WTC11 (cell line): ENCODE results near the gene YIF1A. TPM values are rescaled to one million over a fixed set of nuclear protein-coding genes. Genes with fewer than 3 reads are reported as not detected.
"Not testable (repeated sequence)": the region's sequence is repeated elsewhere in the genome, so short reads cannot be mapped to it uniquely, and the experiment has no call there.

ENCODE experiments used
- ATAC-seq: fragments of 200-7000 bp; cut with Tn5 transposase; 2 replicates; pipeline ENCODE4 v1.10.0; 2021; ENCODE audit warnings: mild to moderate bottlenecking, moderate library complexity
- CTCF ChIA-PET: fragments of 300-600 bp; sonication (Branson Sonifier 250); formaldehyde crosslinking; loops from one replicate; lab custom pipeline; 2021; ENCODE audit warnings: antibody characterized with exemption; lab: Charles Lee
- POLR2A ChIA-PET: fragments of 350-600 bp; sonication (Branson Sonifier 250); formaldehyde crosslinking; loops from one replicate; lab custom pipeline; 2021; ENCODE audit warnings: antibody characterized with exemption; lab: Charles Lee
- DNase-seq: peaks from one replicate; pipeline ENCODE4 v3.0.0; 2021; ENCODE audit warnings: low spot score
- H3K27ac Mint-ChIP-seq: 2 replicates; pipeline ENCODE4 v1.8.0; 2021; ENCODE audit warnings: mixed read lengths
- H3K27me3 Mint-ChIP-seq: 2 replicates; pipeline ENCODE4 v1.8.0; 2021; ENCODE audit warnings: low read depth, mild to moderate bottlenecking, moderate library complexity, mixed read lengths
- H3K36me3 Mint-ChIP-seq: 2 replicates; pipeline ENCODE4 v1.8.0; 2021; ENCODE audit warnings: mixed read lengths
- H3K4me1 Mint-ChIP-seq: 2 replicates; pipeline ENCODE4 v1.8.0; 2022; ENCODE audit warnings: mixed read lengths
- H3K4me3 Mint-ChIP-seq: 2 replicates; pipeline ENCODE4 v1.8.0; 2021; ENCODE audit warnings: mild to moderate bottlenecking, moderate library complexity, mixed read lengths
- H3K9me3 Mint-ChIP-seq: 2 replicates; pipeline ENCODE4 v1.8.0; 2021; ENCODE audit warnings: mixed read lengths
- AR ChIP-seq: fragments of 250-450 bp; sonication (Bioruptor Pico); IDR thresholded peaks from 2 replicates; pipeline ENCODE4 v1.9.0; 2021; ENCODE audit warnings: mild to moderate bottlenecking
- ATF2 ChIP-seq: sonication (generic); formaldehyde crosslinking; IDR thresholded peaks from 2 replicates; pipeline ENCODE4 v1.8.1; 2022; ENCODE audit warnings: low read depth, missing genetic modification reagents, borderline replicate concordance
- CDX4 ChIP-seq: fragments of 250-450 bp; sonication (Bioruptor Pico); IDR thresholded peaks from 2 replicates; pipeline ENCODE4 v1.9.0; 2021; ENCODE audit warnings: moderate library complexity, mild to moderate bottlenecking, inconsistent platforms, borderline replicate concordance
- FOXP4 ChIP-seq: sonication (generic); formaldehyde crosslinking; IDR thresholded peaks from 2 replicates; pipeline ENCODE4 v1.8.0; 2022; ENCODE audit warnings: mild to moderate bottlenecking, missing genetic modification reagents
- GRHL2 ChIP-seq: fragments of 250-450 bp; sonication (Bioruptor Pico); IDR thresholded peaks from 2 replicates; pipeline ENCODE4 v1.8.0; 2022; ENCODE audit warnings: mild to moderate bottlenecking, moderate library complexity; ENCODE audit not compliant: insufficient replicate concordance, severe bottlenecking
- HMGXB4 ChIP-seq: sonication (generic); formaldehyde crosslinking; IDR thresholded peaks from 2 replicates; pipeline ENCODE4 v1.8.1; 2023; ENCODE audit warnings: mild to moderate bottlenecking, moderate library complexity, missing genetic modification reagents
- IRF2 ChIP-seq: sonication (generic); formaldehyde crosslinking; IDR thresholded peaks from 2 replicates; pipeline ENCODE4 v1.8.0; 2022; ENCODE audit warnings: low read depth, missing genetic modification reagents, borderline replicate concordance
- JUN ChIP-seq: sonication (generic); formaldehyde crosslinking; IDR thresholded peaks from 2 replicates; pipeline ENCODE4 v1.8.0; 2023; ENCODE audit warnings: mild to moderate bottlenecking, missing genetic modification reagents
- SMAD4 ChIP-seq: sonication (generic); formaldehyde crosslinking; IDR thresholded peaks from 2 replicates; pipeline ENCODE4 v1.8.0; 2022; ENCODE audit warnings: mild to moderate bottlenecking, missing genetic modification reagents
- TEAD1 ChIP-seq: sonication (generic); formaldehyde crosslinking; IDR thresholded peaks from 2 replicates; pipeline ENCODE4 v1.8.0; 2022; ENCODE audit warnings: mild to moderate bottlenecking, missing genetic modification reagents
- TEAD4 ChIP-seq: sonication (generic); formaldehyde crosslinking; IDR thresholded peaks from 2 replicates; pipeline ENCODE4 v1.8.0; 2022; ENCODE audit warnings: mild to moderate bottlenecking, missing genetic modification reagents
- ZBTB21 ChIP-seq: sonication (generic); formaldehyde crosslinking; IDR thresholded peaks from 2 replicates; pipeline ENCODE4 v1.8.1; 2023; ENCODE audit warnings: mild to moderate bottlenecking, missing genetic modification reagents, borderline replicate concordance
- ZNF121 ChIP-seq: sonication (generic); formaldehyde crosslinking; IDR thresholded peaks from 2 replicates; pipeline ENCODE4 v1.8.0; 2023; ENCODE audit warnings: missing genetic modification reagents
- ZNF425 ChIP-seq: fragments of 250-450 bp; sonication (Bioruptor Pico); conservative IDR thresholded peaks from 2 replicates; pipeline ENCODE4 v1.9.0; 2021; ENCODE audit warnings: mild to moderate bottlenecking
- total RNA-seq: library from RNA; stranded (reverse); gene quantifications from 3 replicates; pipeline ENCODE4 v1.2.3, GENCODE V29; 2021

The YIF1A gene
- total RNA-seq, 1 experiment from 2014 or later = 86.9 TPM

- peaks cover 26% of the 10 kb centered on the region for H3K9me3 Mint-ChIP-seq
These were observed 32.7 kb upstream of the YIF1A start for GRCh38 chr11:66321606-66322005.

GRCh38 chr11:66320748-66321147, 31.8 kb upstream of the YIF1A start:
- Mint-ChIP-seq H3K4me1 (peaks cover 20% of the 10 kb centered on the region), H3K9me3 (peaks cover 26% of the 10 kb centered on the region), H3K27me3 (peaks cover 17% of the 10 kb centered on the region), H3K36me3 (peaks cover 20% of the 10 kb centered on the region)
- ATAC-seq, DNase-seq, POLR2A ChIA-PET, H3K27ac Mint-ChIP-seq, H3K4me3 Mint-ChIP-seq, CTCF ChIA-PET: not testable (repeated sequence)

More at GRCh38 chr11:66321606-66322005, 32.7 kb upstream of the YIF1A start:
- Mint-ChIP-seq H3K27ac (no peak overlapping the region), H3K36me3 (peaks cover 20% of the 10 kb centered on the region), H3K27me3 (peaks cover 17% of the 10 kb centered on the region), H3K4me3 (no peak overlapping the region), H3K4me1 (peaks cover 22% of the 10 kb centered on the region)
- DNase-seq (no peak), ATAC-seq (no peak)
- TF ChIP-seq ATF2 (no peak), IRF2 (no peak), AR (CRISPR knock-in tag) (no peak), ZBTB21 (CRISPR knock-in tag) (no peak), FOXP4 (CRISPR knock-in tag) (no peak), ZNF425 (CRISPR knock-in tag) (no peak), ZNF121 (no peak), GRHL2 (CRISPR knock-in tag) (no peak), CDX4 (CRISPR knock-in tag) (no peak), TEAD4 (CRISPR knock-in tag) (no peak), SMAD4 (CRISPR knock-in tag) (no peak), TEAD1 (no peak), JUN (CRISPR knock-in tag) (no peak), HMGXB4 (CRISPR knock-in tag) (no peak)
- ChIA-PET CTCF (interaction anchor here (0.6 to 2.0 kb wide), 9 partner anchors 9 to 151 kb away, joined by 3 to 51 read pairs (median 4); partner anchors contain the start of genes RAB1B, RIN1 and YIF1A), POLR2A (interaction anchor here (1.6 kb wide), 1 partner anchor 9 kb away, joined by 14 read pairs; no protein-coding TSS in a partner anchor)

- Mint-ChIP-seq H3K36me3 (peaks cover 20% of the 10 kb centered on the region), H3K27me3 (peaks cover 20% of the 10 kb centered on the region), H3K9me3 (peaks cover 26% of the 10 kb centered on the region), H3K4me1 (peaks cover 20% of the 10 kb centered on the region)
- CTCF ChIA-PET, H3K27ac Mint-ChIP-seq, ATAC-seq, POLR2A ChIA-PET, H3K4me3 Mint-ChIP-seq, DNase-seq: not testable (repeated sequence)
These were observed 31.3 kb upstream of the YIF1A start for GRCh38 chr11:66320289-66320688.
